Ishikawa (cell line): ENCODE data around the gene MPND.

ENCODE experiments used
- CEBPB ChIP-seq: IDR thresholded peaks from 2 replicates; pipeline ENCODE4 v1.6.1; 2012
- CREB1 ChIP-seq: IDR thresholded peaks from 2 replicates; pipeline ENCODE4 v1.6.1; 2012; ENCODE audit warnings: low read depth
- EGR1 ChIP-seq: IDR thresholded peaks from 2 replicates; pipeline ENCODE4 v1.6.1; 2012
- EP300 ChIP-seq: IDR thresholded peaks from 2 replicates; pipeline ENCODE4 v1.6.1; 2012; ENCODE audit warnings: borderline replicate concordance
- FOXM1 ChIP-seq: IDR thresholded peaks from 2 replicates; pipeline ENCODE4 v1.6.1; 2012; ENCODE audit warnings: low read depth, borderline replicate concordance
- NFIC ChIP-seq: IDR thresholded peaks from 2 replicates; pipeline ENCODE4 v1.6.1; 2012
- RAD21 ChIP-seq: IDR thresholded peaks from 2 replicates; pipeline ENCODE4 v1.6.1; 2012; ENCODE audit warnings: low read depth
- REST ChIP-seq: IDR thresholded peaks from 2 replicates; pipeline ENCODE4 v1.6.1; 2012; ENCODE audit warnings: low read depth, mild to moderate bottlenecking
- TAF1 ChIP-seq: IDR thresholded peaks from 2 replicates; pipeline ENCODE4 v1.6.1; 2012; ENCODE audit warnings: low read depth, mild to moderate bottlenecking
- TCF12 ChIP-seq: IDR thresholded peaks from 2 replicates; pipeline ENCODE4 v1.6.1; 2012; ENCODE audit warnings: low read depth
- TEAD4 ChIP-seq: IDR thresholded peaks from 2 replicates; pipeline ENCODE4 v1.6.1; 2012
- YY1 ChIP-seq: IDR thresholded peaks from 2 replicates; pipeline ENCODE4 v1.6.1; 2012; ENCODE audit warnings: low read depth
- ZBTB7A ChIP-seq: IDR thresholded peaks from 2 replicates; pipeline ENCODE4 v1.6.1; 2012; ENCODE audit warnings: low read depth
- TF ChIP-seq, protein P1 (sequence below): IDR thresholded peaks from 2 replicates; pipeline ENCODE4 v1.6.1; 2012
- TF ChIP-seq, protein P2 (sequence below): IDR thresholded peaks from 2 replicates; pipeline ENCODE4 v1.6.1; 2012

Gene MPND

DNA sequence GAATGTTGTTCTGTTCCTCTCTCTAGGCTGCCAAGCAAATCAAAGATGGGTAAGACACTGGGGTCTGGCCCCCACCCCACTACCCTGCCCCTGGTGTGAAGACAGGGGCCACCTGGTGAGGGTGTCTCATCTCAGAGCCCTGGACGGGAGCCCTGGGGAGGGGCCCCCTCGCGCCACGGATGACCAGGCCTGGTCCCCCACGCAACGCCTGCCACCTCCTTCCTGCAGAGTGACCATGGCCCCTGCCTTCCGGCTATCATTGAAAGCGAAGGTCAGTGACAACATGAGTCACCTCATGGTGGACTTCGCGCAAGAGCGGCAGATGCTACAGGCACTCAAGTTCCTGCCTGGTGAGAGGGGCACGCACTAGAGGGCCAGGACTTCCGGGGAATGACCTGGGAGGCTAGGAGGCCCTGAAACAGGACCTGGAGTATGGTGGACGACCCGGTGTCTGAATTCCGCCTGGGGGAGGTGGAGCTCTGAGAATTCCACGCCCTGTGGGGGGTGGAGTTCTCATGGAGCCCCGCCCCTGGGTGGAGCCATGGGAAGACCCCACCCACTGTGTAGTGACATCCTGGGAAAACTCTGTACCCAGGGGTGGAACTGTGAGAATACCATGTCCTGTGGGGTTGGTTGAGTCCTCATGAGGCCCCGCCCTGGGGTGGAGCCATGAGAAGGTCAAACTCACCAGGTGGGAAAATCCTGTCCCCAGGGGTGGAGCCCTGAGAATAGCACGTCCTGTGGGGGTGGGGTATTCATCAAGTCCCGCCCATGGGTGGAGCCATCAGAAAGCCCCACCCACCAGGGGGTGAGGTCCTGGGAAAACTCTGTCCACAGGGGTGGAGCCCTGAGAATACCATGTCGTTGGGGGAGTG is 32.9 kb upstream of the MPND start:
- TF ChIP-seq EGR1 (no peak), ZBTB7A (no peak), NFIC (no peak), RAD21 (no peak), TAF1 (no peak), CEBPB (no peak), YY1 (no peak), TCF12 (no peak), REST (no peak), EP300 (no peak), TEAD4 (no peak), CREB1 (no peak), FOXM1 (no peak)
- TF ChIP-seq, protein P1, sequence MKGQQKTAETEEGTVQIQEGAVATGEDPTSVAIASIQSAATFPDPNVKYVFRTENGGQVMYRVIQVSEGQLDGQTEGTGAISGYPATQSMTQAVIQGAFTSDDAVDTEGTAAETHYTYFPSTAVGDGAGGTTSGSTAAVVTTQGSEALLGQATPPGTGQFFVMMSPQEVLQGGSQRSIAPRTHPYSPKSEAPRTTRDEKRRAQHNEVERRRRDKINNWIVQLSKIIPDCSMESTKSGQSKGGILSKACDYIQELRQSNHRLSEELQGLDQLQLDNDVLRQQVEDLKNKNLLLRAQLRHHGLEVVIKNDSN = no peak
- TF ChIP-seq, protein P2, sequence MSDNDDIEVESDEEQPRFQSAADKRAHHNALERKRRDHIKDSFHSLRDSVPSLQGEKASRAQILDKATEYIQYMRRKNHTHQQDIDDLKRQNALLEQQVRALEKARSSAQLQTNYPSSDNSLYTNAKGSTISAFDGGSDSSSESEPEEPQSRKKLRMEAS = no peak

- TF ChIP-seq RAD21 (no peak), TCF12 (no peak), REST (no peak), TEAD4 (no peak)
Measured at GRCh38 chr19:4313847-4314490, 29.4 kb upstream of the MPND start.

DNA sequence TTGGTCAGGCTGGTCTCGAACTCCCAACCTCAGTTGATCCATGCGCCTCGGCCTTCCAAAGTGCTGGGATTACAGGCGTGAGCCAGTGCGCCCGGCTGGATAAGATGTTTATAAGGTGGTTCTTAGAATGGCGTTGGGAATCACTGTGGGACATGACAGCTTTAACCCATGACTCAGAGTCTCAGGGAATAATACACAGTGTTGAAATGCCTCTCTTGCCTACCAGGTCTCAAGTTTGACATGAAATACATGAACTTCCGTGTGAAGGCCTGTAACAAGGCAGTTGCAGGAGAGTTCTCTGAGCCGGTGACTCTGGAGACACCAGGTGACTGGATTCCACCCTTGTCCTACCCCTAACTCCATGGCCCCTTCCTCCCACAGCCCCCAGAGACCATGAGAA is 26.4 kb upstream of the MPND start:
- TF ChIP-seq TCF12 (no peak), ZBTB7A (no peak), TAF1 (no peak), YY1 (no peak), REST (no peak)
- TF ChIP-seq, protein P2 = no peak

DNA sequence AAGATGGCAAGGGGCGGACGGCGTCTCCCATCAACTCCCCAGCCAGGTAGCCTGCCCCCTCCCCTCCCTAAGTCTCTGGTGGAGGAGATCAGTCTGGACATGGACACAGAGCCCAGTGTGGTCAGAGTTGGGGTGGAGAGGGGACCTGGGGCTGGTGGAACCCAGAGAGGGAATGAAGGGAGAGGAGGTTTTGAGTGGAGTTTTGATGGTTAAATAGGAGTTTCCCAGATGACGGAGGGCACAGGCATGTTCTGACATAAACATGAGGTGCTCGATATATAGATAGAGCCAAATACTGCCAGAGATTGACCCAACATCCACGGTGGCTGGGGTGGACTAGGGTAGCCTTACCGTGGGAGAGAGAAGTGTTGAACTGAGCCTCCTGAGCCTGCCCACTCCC is 24.9 kb upstream of the MPND start:
- TF ChIP-seq CEBPB = no peak
- TF ChIP-seq REST = no peak
- no peak for TF ChIP-seq RAD21
- no peak for TF ChIP-seq FOXM1
- TF ChIP-seq TCF12 = no peak
- TF ChIP-seq, protein P1 = no peak
- TF ChIP-seq, protein P2 = no peak
